Measurements from ENCODE around the gene ASS1.

- TF ChIP-seq, protein P1, sequence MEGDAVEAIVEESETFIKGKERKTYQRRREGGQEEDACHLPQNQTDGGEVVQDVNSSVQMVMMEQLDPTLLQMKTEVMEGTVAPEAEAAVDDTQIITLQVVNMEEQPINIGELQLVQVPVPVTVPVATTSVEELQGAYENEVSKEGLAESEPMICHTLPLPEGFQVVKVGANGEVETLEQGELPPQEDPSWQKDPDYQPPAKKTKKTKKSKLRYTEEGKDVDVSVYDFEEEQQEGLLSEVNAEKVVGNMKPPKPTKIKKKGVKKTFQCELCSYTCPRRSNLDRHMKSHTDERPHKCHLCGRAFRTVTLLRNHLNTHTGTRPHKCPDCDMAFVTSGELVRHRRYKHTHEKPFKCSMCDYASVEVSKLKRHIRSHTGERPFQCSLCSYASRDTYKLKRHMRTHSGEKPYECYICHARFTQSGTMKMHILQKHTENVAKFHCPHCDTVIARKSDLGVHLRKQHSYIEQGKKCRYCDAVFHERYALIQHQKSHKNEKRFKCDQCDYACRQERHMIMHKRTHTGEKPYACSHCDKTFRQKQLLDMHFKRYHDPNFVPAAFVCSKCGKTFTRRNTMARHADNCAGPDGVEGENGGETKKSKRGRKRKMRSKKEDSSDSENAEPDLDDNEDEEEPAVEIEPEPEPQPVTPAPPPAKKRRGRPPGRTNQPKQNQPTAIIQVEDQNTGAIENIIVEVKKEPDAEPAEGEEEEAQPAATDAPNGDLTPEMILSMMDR (IDR thresholded peaks at IDR 0.05), result no peak
- no peak for TF ChIP-seq EZH2 (IDR thresholded peaks at IDR 0.05; ENCODE audit: borderline replicate concordance, insufficient read depth, low read depth, low read length, poor library complexity, severe bottlenecking)
Measured at GRCh38 chr9:130482463-130482862, 37.7 kb downstream of the ASS1 start.
